ENCODE results near the gene HBB. TPM values are rescaled to one million over a fixed set of nuclear protein-coding genes. Genes with fewer than 3 reads are reported as not detected.
A peak's percentile ranks its signal among the peaks of the same experiment; 100 is the strongest.

HBB gene
- total RNA-seq, 1 donor, result not detected

DNA sequence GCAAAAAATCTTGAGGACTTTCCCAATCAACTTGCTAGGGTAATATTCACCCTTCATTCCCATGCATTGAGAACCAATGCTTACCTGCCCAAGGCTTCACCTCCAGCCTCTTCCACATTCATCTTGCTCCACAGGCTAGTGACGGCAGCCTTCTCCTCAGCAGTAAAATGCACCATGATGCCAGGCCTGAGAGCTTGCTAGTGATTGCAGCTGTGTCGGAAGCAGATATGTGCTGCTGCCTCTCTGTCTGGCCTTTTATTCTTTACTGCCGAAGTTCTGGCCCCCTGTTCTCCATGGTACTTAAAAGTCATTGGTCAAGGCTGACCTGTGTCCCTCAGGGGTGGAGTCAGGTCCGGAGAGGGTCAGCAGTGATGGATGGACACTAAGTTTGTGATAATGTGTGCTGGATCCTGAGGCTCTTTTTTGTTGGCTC, 42.9 kb upstream of the HBB start, which contains the start of gene HBE1:
TSS of gene HBE1 (minus strand) at position 231 of the 433 bp plus-strand sequence. CDS start at position 176, 55 bp downstream.
- peak within 1 kb of the TSS; percentile 6 for H2AFZ ChIP-seq (ENCODE audit: low read length)

DNA sequence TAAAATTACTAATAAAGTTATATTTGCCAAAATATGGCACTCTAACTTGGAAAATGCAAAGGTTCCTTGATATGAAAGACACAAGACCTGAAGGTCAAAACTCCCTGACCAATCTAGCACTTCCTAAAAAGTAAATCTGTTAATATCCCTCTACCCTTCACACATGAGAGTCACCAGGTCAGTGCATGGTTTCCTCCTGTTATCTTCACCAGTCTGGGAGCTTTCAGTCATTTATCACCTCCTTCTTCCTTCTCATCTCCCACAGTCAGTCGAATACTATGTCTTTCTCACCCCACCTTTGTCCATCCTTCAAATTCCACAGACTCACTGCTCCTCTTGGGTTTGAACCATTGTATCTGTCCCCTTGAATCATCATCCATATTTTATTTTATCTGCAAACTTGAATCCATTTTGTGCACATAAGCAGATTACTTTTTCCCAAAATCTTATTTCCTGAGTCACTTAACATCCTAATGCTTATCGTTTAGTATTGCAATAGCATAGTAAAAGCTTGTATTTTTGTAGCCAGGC, 40.2 kb upstream of the HBB start:
- Histone ChIP-seq H3K4me2 (ENCODE audit: insufficient read depth, low read length) (no peak overlapping the region), H3K36me3 (ENCODE audit: insufficient read depth, low read length) (no peaks in the 10 kb centered on the region), H3K27ac (ENCODE audit: low read depth, low read length) (no peak overlapping the region), H4K20me1 (ENCODE audit: insufficient read depth, low read length) (no peaks in the 10 kb centered on the region), H3K9me3 (ENCODE audit: low read depth, low read length) (no peaks in the 10 kb centered on the region), H3K27me3 (ENCODE audit: insufficient read depth, low read length) (no peaks in the 10 kb centered on the region), H2AFZ (ENCODE audit: low read length) (no peak overlapping the region), H3K4me3 (ENCODE audit: insufficient read depth, low read length) (no peak overlapping the region), H3K79me2 (ENCODE audit: insufficient read depth, low read length) (no peaks in the 10 kb centered on the region), H3K4me1 (ENCODE audit: insufficient read depth, low read length) (no peaks in the 10 kb centered on the region)
- TF ChIP-seq, protein P1, sequence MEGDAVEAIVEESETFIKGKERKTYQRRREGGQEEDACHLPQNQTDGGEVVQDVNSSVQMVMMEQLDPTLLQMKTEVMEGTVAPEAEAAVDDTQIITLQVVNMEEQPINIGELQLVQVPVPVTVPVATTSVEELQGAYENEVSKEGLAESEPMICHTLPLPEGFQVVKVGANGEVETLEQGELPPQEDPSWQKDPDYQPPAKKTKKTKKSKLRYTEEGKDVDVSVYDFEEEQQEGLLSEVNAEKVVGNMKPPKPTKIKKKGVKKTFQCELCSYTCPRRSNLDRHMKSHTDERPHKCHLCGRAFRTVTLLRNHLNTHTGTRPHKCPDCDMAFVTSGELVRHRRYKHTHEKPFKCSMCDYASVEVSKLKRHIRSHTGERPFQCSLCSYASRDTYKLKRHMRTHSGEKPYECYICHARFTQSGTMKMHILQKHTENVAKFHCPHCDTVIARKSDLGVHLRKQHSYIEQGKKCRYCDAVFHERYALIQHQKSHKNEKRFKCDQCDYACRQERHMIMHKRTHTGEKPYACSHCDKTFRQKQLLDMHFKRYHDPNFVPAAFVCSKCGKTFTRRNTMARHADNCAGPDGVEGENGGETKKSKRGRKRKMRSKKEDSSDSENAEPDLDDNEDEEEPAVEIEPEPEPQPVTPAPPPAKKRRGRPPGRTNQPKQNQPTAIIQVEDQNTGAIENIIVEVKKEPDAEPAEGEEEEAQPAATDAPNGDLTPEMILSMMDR (IDR thresholded peaks at IDR 0.05; ENCODE audit: extremely low read depth, low read depth, low read length), result no peak
- DNase-seq (ENCODE audit: insufficient read length, low spot score, missing footprints), result no peak

More for the DNA sequence above, 42.9 kb upstream of the HBB start, which contains the start of gene HBE1:
- TF ChIP-seq, protein P1 (IDR thresholded peaks at IDR 0.05; ENCODE audit: extremely low read depth, low read depth, low read length), result no peak
- Histone ChIP-seq H3K4me3 (ENCODE audit: insufficient read depth, low read length) (no peak within 1 kb of the TSS), H3K27me3 (ENCODE audit: insufficient read depth, low read length) (no peaks in the 10 kb centered on the region), H3K27ac (ENCODE audit: low read depth, low read length) (no peak within 1 kb of the TSS), H3K36me3 (ENCODE audit: insufficient read depth, low read length) (no peaks in the 10 kb centered on the region), H3K4me2 (ENCODE audit: insufficient read depth, low read length) (no peak within 1 kb of the TSS), H3K79me2 (ENCODE audit: insufficient read depth, low read length) (no peaks in the 10 kb centered on the region), H4K20me1 (ENCODE audit: insufficient read depth, low read length) (no peaks in the 10 kb centered on the region), H3K9me3 (ENCODE audit: low read depth, low read length) (no peaks in the 10 kb centered on the region), H3K4me1 (ENCODE audit: insufficient read depth, low read length) (no peaks in the 10 kb centered on the region)
- DNase-seq (ENCODE audit: insufficient read length, low spot score, missing footprints), result no peak

DNA sequence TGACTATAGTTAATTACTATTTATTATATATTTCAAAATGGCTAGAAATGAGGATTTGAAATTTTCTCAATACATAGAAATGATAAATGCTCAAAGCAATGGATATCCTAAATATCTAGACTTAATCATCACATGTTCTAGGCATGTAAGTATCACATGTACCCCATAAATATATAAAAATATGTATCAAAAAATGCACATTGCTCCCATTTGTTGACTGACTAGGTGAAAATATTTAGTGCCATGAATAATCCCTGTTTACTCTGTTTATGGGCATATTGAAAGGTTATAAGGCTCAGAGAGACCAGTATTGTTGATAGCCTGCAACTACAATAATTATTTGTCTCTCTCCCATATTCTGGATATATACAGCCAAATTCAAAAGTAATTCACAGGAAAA, 39.7 kb upstream of the HBB start:
- Histone ChIP-seq H3K79me2 (ENCODE audit: insufficient read depth, low read length) (no peaks in the 10 kb centered on the region), H3K9me3 (ENCODE audit: low read depth, low read length) (no peaks in the 10 kb centered on the region), H3K4me3 (ENCODE audit: insufficient read depth, low read length) (no peak overlapping the region), H3K4me2 (ENCODE audit: insufficient read depth, low read length) (no peak overlapping the region), H3K4me1 (ENCODE audit: insufficient read depth, low read length) (no peaks in the 10 kb centered on the region), H4K20me1 (ENCODE audit: insufficient read depth, low read length) (no peaks in the 10 kb centered on the region), H3K27me3 (ENCODE audit: insufficient read depth, low read length) (no peaks in the 10 kb centered on the region), H3K36me3 (ENCODE audit: insufficient read depth, low read length) (no peaks in the 10 kb centered on the region), H2AFZ (ENCODE audit: low read length) (no peak overlapping the region), H3K27ac (ENCODE audit: low read depth, low read length) (no peak overlapping the region)
- TF ChIP-seq, protein P1 (IDR thresholded peaks at IDR 0.05; ENCODE audit: extremely low read depth, low read depth, low read length), result no peak
- no peak for DNase-seq (ENCODE audit: insufficient read length, low spot score, missing footprints)

DNA sequence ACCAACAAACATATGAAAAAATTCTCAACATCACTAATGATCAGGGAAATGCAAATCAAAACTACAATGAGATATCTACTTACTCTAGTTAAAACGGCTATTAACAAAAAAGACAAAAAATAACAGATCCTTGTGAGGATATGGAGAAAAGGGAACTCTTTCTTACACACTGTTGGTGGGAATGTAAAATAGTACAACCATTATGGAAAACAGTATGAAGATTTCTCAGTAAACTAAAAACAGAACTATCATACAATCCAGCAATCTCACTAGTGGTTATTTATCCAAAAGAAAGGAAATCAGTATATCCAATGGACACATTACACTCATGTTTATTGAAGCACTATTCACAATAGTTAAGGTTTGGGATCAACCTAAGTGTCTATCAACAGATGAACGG, 39.0 kb upstream of the HBB start:
- DNase-seq (ENCODE audit: insufficient read length, low spot score, missing footprints), result no peak
- no peaks in the 10 kb centered on the region for H3K9me3 ChIP-seq (ENCODE audit: low read depth, low read length)
- no peak overlapping the region for H3K27ac ChIP-seq (ENCODE audit: low read depth, low read length)
- no peaks in the 10 kb centered on the region for H3K4me1 ChIP-seq (ENCODE audit: insufficient read depth, low read length)
- H4K20me1 ChIP-seq (ENCODE audit: insufficient read depth, low read length), result no peaks in the 10 kb centered on the region
- no peak overlapping the region for H3K4me3 ChIP-seq (ENCODE audit: insufficient read depth, low read length)
- TF ChIP-seq, protein P1 (IDR thresholded peaks at IDR 0.05; ENCODE audit: extremely low read depth, low read depth, low read length), result no peak
- H3K4me2 ChIP-seq (ENCODE audit: insufficient read depth, low read length), result no peak overlapping the region
- no peak overlapping the region for H2AFZ ChIP-seq (ENCODE audit: low read length)
- no peaks in the 10 kb centered on the region for H3K27me3 ChIP-seq (ENCODE audit: insufficient read depth, low read length)
- H3K36me3 ChIP-seq (ENCODE audit: insufficient read depth, low read length), result no peaks in the 10 kb centered on the region
- H3K79me2 ChIP-seq (ENCODE audit: insufficient read depth, low read length), result no peaks in the 10 kb centered on the region
